Skeletal muscle satellite cell (primary cell): ENCODE measurements around the gene KIRREL3.
"Not testable (repeated sequence)": the region's sequence is repeated elsewhere in the genome, so short reads cannot be mapped to it uniquely, and the experiment has no call there.

ENCODE experiments used
- H3K27me3 ChIP-seq: 2 replicates; pipeline ENCODE4 v1.7.0; 2013; ENCODE audit warnings: low read length; ENCODE audit not compliant: control insufficient read depth, insufficient read depth
- H3K36me3 ChIP-seq: 2 replicates; pipeline ENCODE4 v1.7.0; 2013; ENCODE audit warnings: mild to moderate bottlenecking, control low read depth, low read length; ENCODE audit not compliant: insufficient read depth
- H3K4me1 ChIP-seq: 2 replicates; pipeline ENCODE4 v1.7.0; 2013; ENCODE audit warnings: low read length; ENCODE audit not compliant: control insufficient read depth, insufficient read depth
- H3K4me2 ChIP-seq: 2 replicates; pipeline ENCODE4 v1.7.0; 2013; ENCODE audit warnings: mild to moderate bottlenecking, low read length
- H3K4me3 ChIP-seq: 2 replicates; pipeline ENCODE4 v1.7.0; 2013; ENCODE audit warnings: low read length
- H3K9ac ChIP-seq: 2 replicates; pipeline ENCODE4 v1.7.0; 2013; ENCODE audit warnings: mild to moderate bottlenecking, low read depth, low read length, moderate library complexity
- H3K9me3 ChIP-seq: replicated peaks from 2 replicates; pipeline ENCODE4 v1.7.0; 2013; ENCODE audit warnings: mild to moderate bottlenecking, control low read depth, low read length

Gene KIRREL3

DNA sequence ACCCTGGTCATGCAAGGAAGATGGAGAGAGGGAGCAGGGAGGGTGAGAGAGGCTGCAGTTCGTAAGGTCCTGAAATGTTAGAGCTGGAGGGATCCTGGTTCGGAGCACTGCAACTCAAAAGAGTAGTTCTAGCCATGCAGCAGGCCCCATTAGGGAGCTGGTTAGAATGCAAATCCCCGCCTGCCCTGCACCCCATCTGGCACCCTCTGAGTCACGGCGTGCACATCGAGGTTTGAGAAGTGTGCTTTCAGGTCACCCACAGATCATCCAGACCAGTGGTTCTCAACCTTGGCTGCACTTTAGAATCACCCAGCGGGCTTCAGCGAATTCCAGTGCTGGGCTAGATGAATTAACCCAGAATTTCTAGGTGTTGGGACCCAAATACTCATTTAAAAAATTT is 596.9 kb downstream of the KIRREL3 start:
- no peaks in the 10 kb centered on the region for H3K9me3 ChIP-seq
- H3K36me3 ChIP-seq = peaks cover 6% of the 10 kb centered on the region
- H3K4me2 ChIP-seq = no peak overlapping the region
- H3K9ac ChIP-seq = no peak overlapping the region
- no peaks in the 10 kb centered on the region for H3K27me3 ChIP-seq
- peaks cover 14% of the 10 kb centered on the region for H3K4me1 ChIP-seq
- no peak overlapping the region for H3K4me3 ChIP-seq

DNA sequence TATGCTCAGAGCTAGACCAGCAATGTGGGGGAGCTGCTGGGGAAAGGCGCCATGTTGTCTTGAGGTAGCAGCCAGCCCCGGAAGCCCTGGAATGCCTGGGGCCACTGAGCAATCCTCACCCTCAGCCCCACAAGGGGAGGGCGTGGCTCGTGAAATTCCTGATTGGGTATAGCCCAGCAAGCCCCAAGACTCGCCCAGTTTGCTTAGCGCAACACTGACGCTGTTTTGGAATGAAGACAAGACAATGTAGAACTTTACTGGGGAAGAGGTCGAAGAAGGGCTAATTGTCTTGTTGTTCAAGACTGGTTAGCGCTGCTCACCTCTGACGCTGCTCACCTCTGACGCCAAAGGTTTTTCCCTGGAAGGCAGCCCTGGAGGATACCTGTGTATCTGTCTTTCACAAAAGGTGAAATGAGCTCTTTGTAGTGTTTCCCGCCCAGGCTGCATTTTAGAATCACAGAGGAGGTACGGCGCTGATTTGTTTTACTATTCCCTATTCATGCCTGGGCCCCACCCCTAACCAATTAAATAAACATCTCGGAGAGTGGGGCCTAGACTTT is 597.5 kb downstream of the KIRREL3 start:
- Histone ChIP-seq H3K4me2 (no peak overlapping the region), H3K36me3 (peaks cover 1% of the 10 kb centered on the region), H3K4me1 (peaks cover 14% of the 10 kb centered on the region), H3K4me3 (no peak overlapping the region), H3K27me3 (no peaks in the 10 kb centered on the region), H3K9me3 (no peaks in the 10 kb centered on the region), H3K9ac (no peak overlapping the region)

DNA sequence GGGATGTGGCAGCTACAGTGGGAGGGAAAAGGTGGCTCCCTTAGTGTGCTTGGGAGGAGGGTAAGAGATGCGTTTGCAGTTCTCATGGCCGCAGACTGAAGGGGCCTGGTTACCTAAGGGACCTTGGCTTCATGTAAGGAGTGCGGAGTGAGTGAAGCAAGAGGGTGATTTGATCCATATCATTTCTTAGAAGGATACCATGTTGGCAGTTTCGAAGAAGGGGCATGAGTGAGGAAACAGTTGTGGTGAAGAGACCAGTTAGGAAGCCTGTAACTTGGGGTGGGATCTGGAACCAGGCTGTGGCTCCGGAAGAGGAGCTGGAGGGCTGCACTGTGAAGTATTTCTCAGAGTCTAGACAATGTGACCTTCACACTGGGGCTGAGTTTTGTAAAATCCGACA is 600.1 kb downstream of the KIRREL3 start:
- H3K9ac ChIP-seq = no peak overlapping the region
- H3K36me3 ChIP-seq = no peaks in the 10 kb centered on the region
- H3K27me3 ChIP-seq = no peaks in the 10 kb centered on the region
- peaks cover 14% of the 10 kb centered on the region for H3K4me1 ChIP-seq
- H3K4me2 ChIP-seq = no peak overlapping the region
- H3K9me3 ChIP-seq = no peaks in the 10 kb centered on the region
- no peak overlapping the region for H3K4me3 ChIP-seq

DNA sequence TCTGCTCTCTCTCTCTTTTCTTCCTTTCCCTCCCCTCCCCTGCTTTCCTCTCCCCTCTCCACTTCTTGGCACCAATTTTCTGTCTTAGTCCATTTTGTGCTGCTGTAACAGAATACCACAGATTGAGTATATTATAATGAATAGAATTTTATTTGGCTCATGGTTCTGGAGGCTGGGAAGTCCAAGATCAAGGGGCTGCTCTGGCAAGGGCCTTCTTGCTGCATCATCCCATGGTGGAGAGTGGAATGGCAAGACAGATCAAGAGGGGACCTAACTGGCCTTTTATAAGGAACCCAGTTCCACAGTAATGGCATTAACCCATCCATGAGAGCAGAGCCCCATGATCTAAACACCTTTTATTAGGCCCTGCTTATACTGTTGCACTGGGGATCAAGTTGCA is 600.6 kb downstream of the KIRREL3 start:
- Histone ChIP-seq H3K4me1 (peaks cover 14% of the 10 kb centered on the region), H3K4me3 (no peak overlapping the region), H3K9ac (no peak overlapping the region), H3K9me3 (no peaks in the 10 kb centered on the region), H3K27me3 (no peaks in the 10 kb centered on the region), H3K4me2 (no peak overlapping the region), H3K36me3 (no peaks in the 10 kb centered on the region)

DNA sequence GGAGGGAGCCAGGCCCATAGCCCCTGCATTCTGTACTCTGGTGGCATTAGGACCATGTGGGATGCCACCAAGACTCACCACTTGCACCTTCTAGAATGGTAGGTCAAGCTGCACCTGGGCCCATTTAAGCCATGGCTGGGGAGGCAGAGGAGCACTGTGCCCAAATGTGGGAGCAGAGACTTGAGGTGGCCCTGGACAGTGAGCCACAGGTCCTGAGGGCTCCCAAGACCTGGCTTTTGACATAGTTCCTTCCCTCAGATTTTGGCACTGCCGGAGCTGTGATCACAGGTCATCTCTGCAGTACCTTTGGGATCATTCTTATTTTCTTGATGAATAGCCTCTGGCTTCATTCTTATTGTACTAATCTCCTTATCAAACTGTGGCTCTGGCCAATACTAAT is 601.8 kb downstream of the KIRREL3 start:
- H3K27me3 ChIP-seq = no peaks in the 10 kb centered on the region
- no peaks in the 10 kb centered on the region for H3K36me3 ChIP-seq
- peaks cover 10% of the 10 kb centered on the region for H3K4me1 ChIP-seq
- no peak overlapping the region for H3K4me2 ChIP-seq
- H3K9ac ChIP-seq = no peak overlapping the region
- H3K9me3 ChIP-seq = no peaks in the 10 kb centered on the region
- H3K4me3 ChIP-seq = no peak overlapping the region

DNA sequence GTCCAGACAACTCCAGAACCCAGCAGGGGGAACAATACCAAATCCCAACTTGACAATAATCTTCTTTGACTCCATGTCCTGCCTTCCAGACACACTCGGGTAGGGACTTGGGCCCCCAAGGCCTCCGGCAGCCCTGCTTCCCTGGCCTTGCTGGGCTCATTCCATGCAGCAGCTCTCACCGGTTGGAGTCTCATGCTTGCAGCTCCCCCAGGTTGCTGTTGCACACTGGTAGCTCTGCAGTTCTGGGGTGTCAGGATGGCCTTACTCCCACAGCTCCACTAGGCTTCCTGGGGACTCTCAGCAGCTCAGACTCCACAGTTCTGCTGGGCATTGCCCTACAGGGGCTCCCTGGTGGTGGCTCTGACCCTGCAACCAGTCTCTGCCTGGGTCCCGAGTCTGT is 602.3 kb downstream of the KIRREL3 start:
- H3K36me3 ChIP-seq = no peaks in the 10 kb centered on the region
- H3K27me3 ChIP-seq = no peaks in the 10 kb centered on the region
- no peak overlapping the region for H3K4me3 ChIP-seq
- peaks cover 7% of the 10 kb centered on the region for H3K4me1 ChIP-seq
- H3K4me2 ChIP-seq = no peak overlapping the region
- no peak overlapping the region for H3K9ac ChIP-seq
- no peaks in the 10 kb centered on the region for H3K9me3 ChIP-seq

DNA sequence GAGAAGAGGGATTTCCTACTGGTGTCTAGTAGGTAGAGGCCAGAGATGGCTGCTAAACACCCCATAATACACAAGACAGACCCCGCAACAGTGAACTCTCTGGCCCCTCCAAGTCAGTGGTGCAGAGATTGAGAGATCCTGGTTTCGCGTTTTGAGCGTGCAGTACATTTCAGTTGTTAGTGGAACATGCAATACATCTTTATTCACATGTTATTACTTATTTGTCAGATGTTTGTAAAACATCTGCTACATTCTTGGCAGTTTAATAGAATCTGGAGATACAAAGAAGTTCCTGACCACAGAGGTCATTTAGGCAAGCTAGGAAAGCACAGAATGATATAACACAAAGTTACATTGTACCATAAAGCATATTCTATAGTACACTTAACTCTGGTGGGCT is 603.6 kb downstream of the KIRREL3 start:
- no peak overlapping the region for H3K4me3 ChIP-seq
- H3K9ac ChIP-seq = no peak overlapping the region
- no peaks in the 10 kb centered on the region for H3K9me3 ChIP-seq
- no peaks in the 10 kb centered on the region for H3K27me3 ChIP-seq
- H3K4me2 ChIP-seq = no peak overlapping the region
- H3K36me3 ChIP-seq = no peaks in the 10 kb centered on the region
- H3K4me1 ChIP-seq = peaks cover 7% of the 10 kb centered on the region

DNA sequence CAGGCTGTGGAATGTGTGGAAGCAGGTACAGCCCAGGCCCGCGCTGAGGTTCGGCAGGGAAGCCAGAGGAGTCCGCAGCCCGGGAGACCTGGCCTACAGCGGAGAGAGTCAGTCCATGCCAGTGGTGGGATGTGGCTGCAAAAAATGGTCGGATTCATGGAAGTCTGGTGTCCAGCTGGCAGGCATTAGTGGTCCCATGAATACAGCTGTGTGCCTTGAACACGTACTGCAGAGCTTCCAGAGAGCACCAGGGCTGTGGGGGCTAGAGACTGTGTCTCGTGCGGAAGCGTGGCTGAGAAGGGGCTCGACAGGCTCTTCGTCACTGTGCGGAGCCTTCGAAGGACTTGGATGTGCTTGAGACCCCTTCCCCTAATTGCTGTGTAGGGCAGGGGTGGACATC is 604.3 kb downstream of the KIRREL3 start:
- not testable (repeated sequence) for H3K4me1 ChIP-seq, H3K36me3 ChIP-seq, H3K27me3 ChIP-seq, H3K9me3 ChIP-seq, H3K9ac ChIP-seq, H3K4me3 ChIP-seq, H3K4me2 ChIP-seq

DNA sequence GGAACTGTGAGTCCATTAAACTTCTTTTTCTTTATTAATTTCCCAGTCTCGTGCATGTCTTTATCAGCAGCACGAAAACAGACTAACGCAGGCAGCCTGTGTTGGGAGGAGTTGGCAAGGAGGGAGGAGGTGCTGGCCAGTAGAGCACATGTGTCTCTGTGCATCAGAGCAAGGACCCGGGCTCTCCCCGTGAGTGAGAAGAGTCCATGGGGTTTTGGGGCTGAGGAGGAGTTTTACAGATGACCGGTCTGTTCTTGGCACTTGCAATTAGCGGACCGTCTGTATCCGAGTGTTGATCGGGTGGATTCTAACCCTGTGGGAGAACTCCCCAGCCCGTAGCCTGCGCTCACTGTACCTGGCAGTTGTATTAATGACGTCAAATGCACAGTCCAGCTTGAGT is 604.8 kb downstream of the KIRREL3 start:
- H3K4me2 ChIP-seq, H3K9ac ChIP-seq, H3K27me3 ChIP-seq, H3K4me3 ChIP-seq, H3K36me3 ChIP-seq, H3K9me3 ChIP-seq, H3K4me1 ChIP-seq: not testable (repeated sequence)

DNA sequence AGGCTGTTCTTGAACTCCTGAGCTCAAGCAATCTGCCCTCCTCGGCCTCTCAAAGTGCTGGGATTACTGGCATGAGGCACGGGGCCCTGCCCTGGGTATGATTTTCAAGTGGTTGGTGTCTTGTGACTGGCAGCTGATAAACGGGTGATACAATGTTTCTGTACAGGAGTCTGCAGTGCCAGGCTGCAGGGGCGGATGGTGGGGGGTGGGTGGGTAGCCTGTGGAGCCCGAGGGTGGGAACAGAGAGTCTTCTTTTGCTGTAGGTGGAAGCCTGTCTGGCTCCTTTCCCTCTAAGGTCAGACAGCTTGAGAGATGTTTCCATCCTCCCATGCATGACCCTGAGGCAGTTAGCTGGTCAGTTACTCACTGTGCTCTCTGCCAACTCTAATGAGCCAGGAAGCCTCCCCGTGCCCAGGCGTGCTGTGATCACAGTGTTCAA is 605.9 kb downstream of the KIRREL3 start:
- H3K27me3 ChIP-seq, H3K4me3 ChIP-seq, H3K4me2 ChIP-seq, H3K9me3 ChIP-seq, H3K9ac ChIP-seq, H3K4me1 ChIP-seq, H3K36me3 ChIP-seq: not testable (repeated sequence)

DNA sequence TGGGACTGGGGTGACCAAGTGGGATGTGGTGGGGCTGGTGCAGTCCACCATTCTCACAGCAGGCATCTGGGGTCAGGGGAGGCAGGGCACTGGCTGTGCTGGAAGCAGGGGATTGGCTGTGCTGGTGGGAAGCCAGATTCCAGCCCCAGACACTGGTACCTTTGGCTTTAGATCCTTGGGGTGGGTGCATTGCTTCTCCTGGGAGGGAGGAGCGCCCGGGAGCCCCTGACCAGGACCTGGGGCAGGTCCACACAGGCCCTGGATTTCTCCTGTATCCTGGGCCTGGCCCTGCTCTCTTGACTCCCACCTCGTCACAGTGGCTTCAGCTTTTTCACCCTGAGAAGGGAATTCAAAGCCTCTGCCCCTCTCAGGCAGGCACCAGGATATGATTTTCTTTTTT is 606.5 kb downstream of the KIRREL3 start:
- Histone ChIP-seq H3K27me3 (no peaks in the 10 kb centered on the region), H3K4me2 (no peak overlapping the region), H3K4me3 (no peak overlapping the region), H3K4me1 (peaks cover 7% of the 10 kb centered on the region), H3K9me3 (no peaks in the 10 kb centered on the region), H3K36me3 (no peaks in the 10 kb centered on the region), H3K9ac (no peak overlapping the region)

DNA sequence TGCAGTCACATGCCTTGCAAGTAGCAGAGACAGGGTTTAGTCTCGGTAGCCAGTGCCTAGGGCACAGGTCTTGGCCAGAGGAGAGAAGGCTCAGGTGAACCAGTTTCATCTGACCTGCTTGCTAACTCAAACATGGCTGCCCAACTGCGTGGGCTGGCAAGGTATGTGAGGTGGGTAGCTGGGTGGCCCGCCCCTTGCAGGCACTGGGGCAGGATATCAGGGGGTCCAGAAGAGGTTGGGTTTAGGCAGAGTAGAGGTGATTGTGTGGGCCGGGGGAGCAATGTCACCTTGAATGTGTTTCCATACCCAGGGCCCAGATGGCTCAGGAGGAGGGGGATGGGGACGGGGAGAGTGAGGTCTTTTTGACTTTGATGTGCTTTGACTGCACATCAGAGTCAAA is 607.4 kb downstream of the KIRREL3 start:
- H3K9me3 ChIP-seq = no peaks in the 10 kb centered on the region
- H3K4me1 ChIP-seq = peaks cover 7% of the 10 kb centered on the region
- H3K27me3 ChIP-seq = no peaks in the 10 kb centered on the region
- H3K4me2 ChIP-seq = no peak overlapping the region
- no peaks in the 10 kb centered on the region for H3K36me3 ChIP-seq
- H3K9ac ChIP-seq = no peak overlapping the region
- H3K4me3 ChIP-seq = no peak overlapping the region
